NOMO-1 treated with DMSO at 0.1 percent for 48 hours (cell line): ENCODE results near the gene DNAL4.

Source experiments
- DNase-seq: peaks from one replicate; lab custom pipeline; 2025; ENCODE audit not compliant: unreplicated experiment; lab: John Stamatoyannopoulos, UW

The DNAL4 gene

GRCh38 chr22:38793721-38794466, at the start of gene DNAL4:
Gene DNAL4 (minus strand): TSS chr22:38794143. CDS start chr22:38782731, 11,412 bp downstream.
- DNase-seq = peak; percentile 97

GRCh38 chr22:38843201-38843656, 49.3 kb upstream of the DNAL4 start:
- peak; percentile 66 for DNase-seq

- no peak for DNase-seq
These were observed 48.7 kb upstream of the DNAL4 start for GRCh38 chr22:38842512-38843200.

- DNase-seq = no peak
These were observed 47.7 kb upstream of the DNAL4 start for GRCh38 chr22:38841635-38842034.

- DNase-seq = no peak
These were observed 47.3 kb upstream of the DNAL4 start for GRCh38 chr22:38841211-38841610.

GRCh38 chr22:38840129-38840528, 46.2 kb upstream of the DNAL4 start:
- no peak for DNase-seq

GRCh38 chr22:38839686-38840085, 45.7 kb upstream of the DNAL4 start:
- DNase-seq = no peak

- DNase-seq = no peak
These were observed 43.5 kb upstream of the DNAL4 start for GRCh38 chr22:38837414-38837928.

- DNase-seq = no peak
These were observed 42.0 kb upstream of the DNAL4 start for GRCh38 chr22:38835888-38836301.

- DNase-seq = no peak
These were observed 41.0 kb upstream of the DNAL4 start for GRCh38 chr22:38834991-38835390.

GRCh38 chr22:38834215-38834953, 40.4 kb upstream of the DNAL4 start:
- no peak for DNase-seq

- DNase-seq = no peak
These were observed 39.1 kb upstream of the DNAL4 start for GRCh38 chr22:38833061-38833460.

GRCh38 chr22:38832005-38832978, 38.3 kb upstream of the DNAL4 start:
- DNase-seq = no peak

GRCh38 chr22:38831166-38831945, 37.4 kb upstream of the DNAL4 start:
- DNase-seq = peak; percentile 30

GRCh38 chr22:38830845-38831108, 36.8 kb upstream of the DNAL4 start:
- no peak for DNase-seq

- no peak for DNase-seq
These were observed 36.3 kb upstream of the DNAL4 start for GRCh38 chr22:38830026-38830844.

GRCh38 chr22:38829485-38829884, 35.5 kb upstream of the DNAL4 start:
- no peak for DNase-seq

GRCh38 chr22:38828616-38829205, 34.8 kb upstream of the DNAL4 start:
- DNase-seq = no peak

- no peak for DNase-seq
These were observed 34.2 kb upstream of the DNAL4 start for GRCh38 chr22:38828191-38828590.
